C4-2B (cell line): ENCODE data around the gene RAB44.

ENCODE experiments used
- H3K27ac ChIP-seq: fragments of 450-650 bp; 2 replicates; pipeline ENCODE4 v1.5.1; 2017
- CTCF ChIP-seq: fragments of 450-650 bp; conservative IDR thresholded peaks from 2 replicates; pipeline ENCODE4 v1.5.1; 2017; ENCODE audit warnings: mild to moderate bottlenecking
- ZFX ChIP-seq: fragments of 450-650 bp; IDR thresholded peaks from 2 replicates; pipeline ENCODE4 v1.6.1; 2017

RAB44 gene

DNA sequence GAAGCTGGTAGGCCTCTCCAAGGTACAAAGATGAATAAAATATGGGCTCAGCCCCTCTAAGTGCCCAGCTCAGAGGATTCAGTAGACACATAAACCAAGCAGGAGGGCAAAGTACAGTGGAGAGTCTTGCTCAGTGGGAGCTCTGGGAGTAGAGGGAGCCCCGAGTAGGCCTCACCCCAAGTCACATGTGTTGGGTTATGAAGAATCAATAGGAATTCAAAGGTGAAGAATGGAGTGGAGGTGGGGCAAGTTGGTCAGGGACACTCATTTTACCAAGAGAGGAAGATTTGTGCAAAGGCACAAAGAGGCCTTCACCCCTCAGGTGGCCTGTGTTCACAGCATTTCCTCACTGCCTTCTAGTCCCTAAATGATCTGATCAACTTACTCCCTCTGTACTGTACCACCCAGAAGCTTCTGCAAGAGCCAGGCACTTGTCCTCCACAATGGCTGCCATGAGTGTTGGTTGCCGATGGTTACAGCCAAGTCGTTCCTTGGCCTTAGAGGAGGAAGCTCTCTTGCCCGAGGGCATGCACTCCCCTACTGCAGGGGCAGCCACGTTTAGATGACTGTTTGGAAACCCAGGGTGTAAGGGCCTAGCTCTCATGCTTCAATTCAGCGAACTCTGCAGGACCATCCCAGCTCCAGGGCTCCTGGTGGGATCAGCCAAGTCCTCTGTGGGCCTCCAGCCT lies 25.8 kb upstream of the RAB44 start:
- H3K27ac ChIP-seq, result no peak overlapping the region
- no peak for TF ChIP-seq ZFX
- no peak for TF ChIP-seq CTCF

GRCh38 chr6:36673882-36674281 lies 23.7 kb upstream of the RAB44 start:
- no peak overlapping the region for H3K27ac ChIP-seq
- no peak for TF ChIP-seq CTCF
- TF ChIP-seq ZFX, result no peak

- TF ChIP-seq ZFX (no peak), CTCF (no peak)
Observed at GRCh38 chr6:36674942-36675341, 22.7 kb upstream of the RAB44 start.

GRCh38 chr6:36676141-36677058 lies 21.2 kb upstream of the RAB44 start:
- H3K27ac ChIP-seq, result peak overlapping the region; percentile 84
- TF ChIP-seq ZFX (no peak), CTCF (no peak)

More at GRCh38 chr6:36674942-36675341, 22.7 kb upstream of the RAB44 start:
- no peak overlapping the region for H3K27ac ChIP-seq

GRCh38 chr6:36677059-36677749 lies 20.4 kb upstream of the RAB44 start:
- TF ChIP-seq ZFX, result no peak
- TF ChIP-seq CTCF, result no peak
- peak overlapping the region; percentile 84 for H3K27ac ChIP-seq

GRCh38 chr6:36677753-36678487 lies 19.7 kb upstream of the RAB44 start:
- peak overlapping the region; percentile 84 for H3K27ac ChIP-seq
- no peak for TF ChIP-seq CTCF
